ENCODE measurements around the gene LPP. TPM values are rescaled to one million over a fixed set of nuclear protein-coding genes. Genes with fewer than 3 reads are reported as not detected.

The LPP gene
- total RNA-seq, 2 experiments from 2014 or later = 49.6 to 54.3 TPM

DNA sequence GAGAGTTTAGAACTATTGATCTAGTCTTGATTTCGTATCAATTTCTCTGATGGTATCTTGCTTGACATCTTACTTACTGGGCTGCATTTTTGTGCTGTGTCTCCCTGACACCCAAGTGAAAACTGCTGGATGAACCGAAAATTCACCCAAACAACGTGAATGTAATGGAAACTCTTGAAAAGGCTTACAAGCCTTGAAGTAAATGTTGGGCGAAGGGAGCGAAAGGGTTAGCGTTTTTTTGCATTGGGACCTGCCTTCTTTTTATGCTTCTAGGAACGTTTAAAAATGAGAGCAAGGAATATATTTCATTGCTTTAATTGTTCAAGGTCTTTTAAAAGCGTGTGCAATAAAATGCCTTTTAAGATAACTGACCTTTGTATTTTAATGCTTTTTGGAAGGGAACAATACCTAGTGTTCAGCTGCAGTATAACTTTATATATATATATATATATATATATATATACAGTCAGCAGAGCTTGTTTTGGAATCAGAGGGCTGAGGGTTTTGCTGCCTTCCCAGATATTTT lies 94.1 kb downstream of the LPP start:
- peaks cover 22% of the 10 kb centered on the region for H3K36me3 Mint-ChIP-seq
- H3K27ac Mint-ChIP-seq = no peak overlapping the region
- H3K4me1 Mint-ChIP-seq = peaks cover 2% of the 10 kb centered on the region
- POLR2A ChIA-PET = no interaction called here
- no peak overlapping the region for H3K4me3 Mint-ChIP-seq
- H3K27me3 Mint-ChIP-seq = no peaks in the 10 kb centered on the region
- DNase-seq (no peak), ATAC-seq (ENCODE audit: low read depth) (no peak)
- peaks cover 4% of the 10 kb centered on the region for H3K9me3 Mint-ChIP-seq

DNA sequence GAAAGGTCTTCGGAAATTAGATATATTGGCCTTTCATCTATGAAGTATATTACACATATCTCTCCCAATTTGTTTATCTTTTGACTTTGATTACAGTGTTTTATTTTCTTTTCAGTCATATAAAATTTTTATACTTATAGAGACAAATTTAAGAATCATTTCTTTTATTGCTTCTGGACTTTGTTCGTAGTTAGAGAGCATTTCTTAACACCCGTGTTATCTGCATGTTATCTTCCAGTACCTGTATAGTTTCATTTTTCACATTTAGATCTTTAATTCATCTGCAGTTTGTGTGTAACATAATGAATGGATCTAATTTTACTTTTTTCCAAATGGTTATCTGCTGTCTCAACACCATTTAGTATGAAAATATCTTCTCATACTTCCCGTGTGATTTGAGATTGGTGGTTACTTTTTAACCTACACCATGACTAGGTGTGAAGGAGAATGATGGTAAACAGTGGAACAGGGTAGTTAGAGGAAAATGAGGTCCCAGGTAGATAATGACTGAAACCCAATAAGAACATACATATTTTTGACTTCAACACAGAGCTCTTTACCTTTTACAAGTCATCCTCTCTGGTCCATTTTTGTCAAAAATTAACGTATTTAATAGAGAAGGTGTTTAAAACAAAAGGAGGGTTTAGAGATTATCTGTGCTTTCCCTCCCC lies 99.3 kb downstream of the LPP start:
- Mint-ChIP-seq H3K36me3 (peaks cover 32% of the 10 kb centered on the region), H3K27ac (no peak overlapping the region), H3K9me3 (peaks cover 7% of the 10 kb centered on the region), H3K4me1 (peaks cover 13% of the 10 kb centered on the region), H3K27me3 (no peaks in the 10 kb centered on the region), H3K4me3 (no peak overlapping the region)
- POLR2A ChIA-PET = no interaction called here
- no peak for ATAC-seq (ENCODE audit: low read depth)
- DNase-seq = no peak

DNA sequence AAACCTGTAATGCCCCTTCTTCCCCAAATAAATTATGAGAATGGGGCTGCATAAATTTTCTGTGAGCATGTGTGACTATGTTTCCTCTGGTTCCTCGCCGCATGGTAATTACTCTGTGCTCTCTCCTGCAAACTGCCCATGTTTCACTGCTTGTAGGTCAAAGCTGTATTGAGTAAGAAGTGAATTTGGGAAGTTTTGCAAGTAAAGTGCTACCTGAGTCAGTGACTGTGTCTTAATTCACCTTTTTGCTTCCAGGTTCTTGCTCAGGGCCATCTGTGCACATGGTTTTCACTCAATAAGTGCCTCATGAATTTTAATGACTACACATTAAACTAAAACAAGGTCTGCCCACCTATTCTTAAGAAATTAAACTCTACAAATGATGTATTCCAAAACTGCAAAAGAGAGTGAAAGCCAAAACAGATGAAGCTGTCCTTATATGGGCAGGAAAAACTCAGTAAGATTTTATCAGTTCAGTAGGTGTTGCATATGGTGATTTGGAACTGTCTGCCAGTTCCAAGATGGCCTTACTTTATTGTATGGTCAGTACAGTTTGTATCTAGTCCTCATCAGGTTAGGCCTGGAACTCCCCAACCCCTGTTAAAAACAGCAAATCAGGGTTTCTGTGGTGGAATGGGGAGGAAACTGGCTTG lies 100.0 kb downstream of the LPP start:
- Mint-ChIP-seq H3K27me3 (no peaks in the 10 kb centered on the region), H3K4me1 (peaks cover 13% of the 10 kb centered on the region), H3K4me3 (no peak overlapping the region), H3K36me3 (peaks cover 35% of the 10 kb centered on the region), H3K9me3 (peaks cover 7% of the 10 kb centered on the region), H3K27ac (no peak overlapping the region)
- POLR2A ChIA-PET = no interaction called here
- ATAC-seq (ENCODE audit: low read depth) = peak; percentile 22
- no peak for DNase-seq

DNA sequence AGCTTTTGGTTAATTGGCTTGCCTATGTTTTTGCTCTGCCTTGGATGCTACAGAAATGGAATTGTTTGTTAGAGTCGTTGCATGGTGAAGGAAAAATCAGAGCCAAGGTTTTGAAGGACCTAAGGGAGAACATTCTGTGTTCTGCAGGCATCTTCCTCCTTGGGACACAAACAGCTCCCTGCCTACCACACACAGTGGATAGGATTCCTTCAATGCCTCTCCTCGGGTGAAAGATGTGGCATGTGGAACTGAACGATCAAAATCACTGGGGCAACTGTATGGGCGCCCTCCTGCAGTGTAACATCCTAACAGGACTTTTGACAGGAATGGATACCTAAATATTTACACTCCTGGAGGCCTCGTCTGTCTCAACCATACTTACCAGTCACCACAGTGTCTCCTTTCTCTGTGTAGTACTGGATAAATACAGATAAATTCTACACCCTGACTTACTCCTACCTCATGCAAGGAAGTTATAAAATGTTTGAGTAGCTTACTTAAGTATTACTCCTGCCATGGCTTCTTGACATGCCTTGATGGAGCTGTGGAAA lies 100.6 kb downstream of the LPP start:
- ATAC-seq (ENCODE audit: low read depth) = no peak
- Mint-ChIP-seq H3K9me3 (peaks cover 7% of the 10 kb centered on the region), H3K4me3 (no peak overlapping the region), H3K4me1 (peaks cover 13% of the 10 kb centered on the region), H3K36me3 (peaks cover 37% of the 10 kb centered on the region), H3K27ac (no peak overlapping the region), H3K27me3 (no peaks in the 10 kb centered on the region)
- POLR2A ChIA-PET = no interaction called here
- no peak for DNase-seq

DNA sequence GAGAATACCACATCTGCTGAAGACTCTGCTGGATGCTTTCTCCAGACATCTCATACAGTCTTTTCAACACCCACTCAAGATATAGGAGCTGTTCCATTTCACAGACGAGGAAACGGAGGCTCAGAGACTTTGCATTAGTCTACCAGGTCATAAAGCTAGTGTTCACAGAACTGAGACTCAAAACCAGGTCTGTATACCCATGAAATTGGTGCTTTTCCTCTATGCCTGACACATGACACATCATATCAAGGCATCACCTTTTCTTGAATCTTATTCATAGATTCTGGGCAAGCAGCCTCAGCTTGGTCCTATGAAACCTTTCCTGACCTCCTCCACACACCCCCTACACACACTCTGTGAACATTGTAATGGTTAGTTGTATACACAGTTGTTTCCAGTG lies 101.2 kb downstream of the LPP start:
- Mint-ChIP-seq H3K4me3 (no peak overlapping the region), H3K4me1 (peaks cover 13% of the 10 kb centered on the region), H3K27me3 (no peaks in the 10 kb centered on the region), H3K9me3 (peaks cover 7% of the 10 kb centered on the region), H3K36me3 (peaks cover 38% of the 10 kb centered on the region), H3K27ac (no peak overlapping the region)
- ATAC-seq (ENCODE audit: low read depth) (no peak), DNase-seq (no peak)
- POLR2A ChIA-PET = interaction anchor here (0.6 kb wide), 1 partner anchor 327 kb away, joined by 3 read pairs; no protein-coding TSS in a partner anchor

DNA sequence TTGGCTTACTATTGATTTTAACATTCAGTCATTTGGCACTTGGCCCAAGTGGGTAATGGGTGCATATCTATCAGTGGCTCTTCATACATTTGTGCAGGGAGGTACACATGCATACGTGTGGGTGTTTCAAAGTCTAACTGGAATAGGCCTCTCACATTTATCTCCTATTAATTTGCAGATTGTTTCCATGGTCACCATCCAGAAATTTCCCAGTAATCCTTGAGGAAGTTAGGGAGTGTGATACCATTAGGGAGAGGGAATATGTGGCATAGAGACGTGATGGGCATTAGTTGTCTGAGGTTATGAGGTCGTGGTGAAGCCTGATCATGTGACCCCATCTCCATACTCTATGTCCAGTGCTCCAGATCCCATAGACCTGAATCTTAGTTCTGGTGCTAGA lies 102.8 kb downstream of the LPP start:
- Mint-ChIP-seq H3K9me3 (peaks cover 7% of the 10 kb centered on the region), H3K27ac (no peak overlapping the region), H3K4me3 (no peak overlapping the region), H3K27me3 (no peaks in the 10 kb centered on the region), H3K36me3 (peaks cover 33% of the 10 kb centered on the region), H3K4me1 (peaks cover 11% of the 10 kb centered on the region)
- no peak for ATAC-seq (ENCODE audit: low read depth)
- POLR2A ChIA-PET = no interaction called here
- DNase-seq = no peak

DNA sequence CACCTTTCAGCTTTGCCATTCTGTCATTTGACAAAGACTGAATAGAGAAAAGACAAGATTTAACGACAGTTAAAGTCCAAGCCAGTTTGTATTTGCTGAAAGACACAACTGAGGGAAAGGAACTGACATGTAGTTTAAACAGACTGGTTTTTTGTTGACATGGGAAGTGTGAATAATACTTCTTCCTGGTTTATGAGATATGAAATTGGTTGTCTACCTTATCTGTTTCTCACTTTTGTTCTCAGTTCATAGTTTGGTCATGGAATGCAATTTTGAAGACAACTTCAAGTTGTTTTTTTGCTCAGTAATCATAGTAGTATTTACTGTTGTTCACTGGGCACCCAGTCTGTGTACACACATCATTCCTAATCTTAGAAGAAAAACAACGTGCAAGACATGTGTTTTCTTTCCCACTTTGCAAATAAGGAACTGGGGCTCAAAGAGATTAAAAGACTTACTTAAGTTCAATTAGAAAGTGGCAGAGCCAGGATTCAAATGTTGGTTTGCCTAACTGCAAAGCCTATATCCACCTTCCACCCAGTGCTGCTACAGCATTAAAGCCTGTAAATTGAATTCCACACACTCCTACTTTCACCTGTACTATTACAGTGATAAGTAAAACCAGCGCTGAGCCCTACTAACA lies 103.5 kb downstream of the LPP start:
- no peak for DNase-seq
- peak overlapping the region; percentile 24 for H3K27ac Mint-ChIP-seq
- peaks cover 4% of the 10 kb centered on the region for H3K9me3 Mint-ChIP-seq
- POLR2A ChIA-PET = no interaction called here
- H3K27me3 Mint-ChIP-seq = no peaks in the 10 kb centered on the region
- no peak overlapping the region for H3K4me3 Mint-ChIP-seq
- no peak for ATAC-seq (ENCODE audit: low read depth)
- H3K4me1 Mint-ChIP-seq = peaks cover 11% of the 10 kb centered on the region
- H3K36me3 Mint-ChIP-seq = peaks cover 27% of the 10 kb centered on the region

DNA sequence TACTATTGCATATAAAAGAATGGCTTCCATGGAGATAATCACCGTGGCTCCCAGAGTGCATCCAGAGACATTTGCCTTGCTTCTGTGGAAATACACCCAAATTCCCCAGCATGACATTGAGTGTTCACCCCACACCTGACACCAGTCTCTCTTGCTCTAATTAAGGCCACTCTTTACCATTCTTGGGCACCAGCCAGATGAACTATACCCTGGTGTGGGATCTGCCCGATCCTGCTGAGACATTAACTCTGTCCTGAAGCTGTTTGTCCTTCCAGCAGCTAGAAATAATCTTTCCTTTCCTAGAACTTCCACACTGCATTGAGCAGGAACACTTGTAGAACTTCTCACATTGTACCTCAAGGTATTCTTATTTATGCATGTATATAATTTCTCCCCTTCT lies 105.2 kb downstream of the LPP start:
- peaks cover 21% of the 10 kb centered on the region for H3K36me3 Mint-ChIP-seq
- peaks cover 5% of the 10 kb centered on the region for H3K4me1 Mint-ChIP-seq
- no peak overlapping the region for H3K27ac Mint-ChIP-seq
- H3K9me3 Mint-ChIP-seq = no peaks in the 10 kb centered on the region
- no peak for DNase-seq
- no peak for ATAC-seq (ENCODE audit: low read depth)
- no peaks in the 10 kb centered on the region for H3K27me3 Mint-ChIP-seq
- POLR2A ChIA-PET = no interaction called here
- H3K4me3 Mint-ChIP-seq = no peak overlapping the region

DNA sequence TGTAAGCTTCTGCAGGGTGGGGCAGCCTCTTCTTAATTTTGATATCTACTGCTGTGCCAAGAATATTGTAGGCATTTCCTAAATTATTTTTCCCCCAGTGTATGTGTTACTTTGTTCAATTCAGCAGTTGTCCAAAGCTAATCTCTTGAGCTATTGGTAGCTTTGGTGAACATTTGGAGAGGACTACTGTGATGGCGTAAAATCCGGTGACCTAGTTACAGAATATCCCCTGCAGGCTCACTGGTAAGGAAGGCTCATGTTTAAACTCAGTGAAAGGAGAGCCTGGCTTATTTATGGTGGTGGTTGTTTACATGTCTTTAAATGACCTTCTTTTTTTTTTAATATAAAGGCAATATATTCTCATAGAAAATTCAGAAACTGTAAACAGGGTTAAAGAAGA lies 105.6 kb downstream of the LPP start:
- H3K27me3 Mint-ChIP-seq = no peaks in the 10 kb centered on the region
- H3K4me1 Mint-ChIP-seq = peaks cover 4% of the 10 kb centered on the region
- no peak for DNase-seq
- POLR2A ChIA-PET = no interaction called here
- no peak for ATAC-seq (ENCODE audit: low read depth)
- peaks cover 21% of the 10 kb centered on the region for H3K36me3 Mint-ChIP-seq
- no peaks in the 10 kb centered on the region for H3K9me3 Mint-ChIP-seq
- H3K4me3 Mint-ChIP-seq = no peak overlapping the region
- no peak overlapping the region for H3K27ac Mint-ChIP-seq

DNA sequence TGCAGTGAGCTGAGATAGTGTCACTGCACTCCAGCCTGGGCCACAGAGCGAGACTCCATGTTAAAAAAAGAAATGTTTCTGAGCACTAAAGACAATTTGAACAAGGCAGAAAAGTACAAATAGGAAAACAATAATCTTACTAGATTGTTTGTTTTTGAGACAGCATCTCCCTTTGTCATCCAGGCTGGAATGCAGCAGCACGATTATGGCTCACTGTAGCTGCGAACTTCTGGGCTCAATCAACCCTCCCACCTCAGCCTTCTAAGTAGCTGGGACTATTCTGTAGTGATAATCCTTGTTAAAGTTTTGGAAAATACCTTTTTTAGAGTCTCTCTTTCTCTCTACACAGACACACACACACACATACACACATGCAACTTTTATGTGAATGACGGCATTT lies 107.1 kb downstream of the LPP start:
- Mint-ChIP-seq H3K36me3 (peaks cover 14% of the 10 kb centered on the region), H3K4me1 (peaks cover 4% of the 10 kb centered on the region), H3K27me3 (no peaks in the 10 kb centered on the region), H3K27ac (no peak overlapping the region), H3K4me3 (no peak overlapping the region), H3K9me3 (no peaks in the 10 kb centered on the region)
- DNase-seq (no peak), ATAC-seq (ENCODE audit: low read depth) (no peak)
- POLR2A ChIA-PET = interaction anchor here (0.7 kb wide), 2 partner anchors 26 to 97 kb away, joined by 3 read pairs; no protein-coding TSS in a partner anchor

DNA sequence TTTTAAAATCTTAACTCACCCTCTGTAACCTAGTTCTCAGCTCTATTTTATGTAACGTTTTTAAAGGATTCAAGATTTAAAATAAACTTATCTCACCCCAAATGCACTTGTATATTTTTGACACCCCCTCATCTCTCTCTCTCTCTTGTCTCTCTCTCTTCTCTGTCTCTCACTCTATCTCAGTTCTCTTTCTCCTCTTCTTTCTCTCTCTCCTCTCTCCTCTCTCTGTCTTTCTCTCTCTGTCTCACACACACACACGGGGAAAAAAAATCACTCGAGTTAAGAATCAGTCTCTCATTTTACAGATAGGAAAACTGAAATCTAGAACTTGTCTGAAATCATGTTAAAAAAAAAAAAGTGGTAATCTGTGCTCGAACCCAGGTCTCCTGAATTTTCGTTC lies 108.5 kb downstream of the LPP start:
- no peaks in the 10 kb centered on the region for H3K4me1 Mint-ChIP-seq
- POLR2A ChIA-PET = no interaction called here
- ATAC-seq (ENCODE audit: low read depth) (no peak), DNase-seq (no peak)
- H3K9me3 Mint-ChIP-seq = no peaks in the 10 kb centered on the region
- no peak overlapping the region for H3K27ac Mint-ChIP-seq
- no peaks in the 10 kb centered on the region for H3K27me3 Mint-ChIP-seq
- H3K36me3 Mint-ChIP-seq = peaks cover 15% of the 10 kb centered on the region
- H3K4me3 Mint-ChIP-seq = no peak overlapping the region

DNA sequence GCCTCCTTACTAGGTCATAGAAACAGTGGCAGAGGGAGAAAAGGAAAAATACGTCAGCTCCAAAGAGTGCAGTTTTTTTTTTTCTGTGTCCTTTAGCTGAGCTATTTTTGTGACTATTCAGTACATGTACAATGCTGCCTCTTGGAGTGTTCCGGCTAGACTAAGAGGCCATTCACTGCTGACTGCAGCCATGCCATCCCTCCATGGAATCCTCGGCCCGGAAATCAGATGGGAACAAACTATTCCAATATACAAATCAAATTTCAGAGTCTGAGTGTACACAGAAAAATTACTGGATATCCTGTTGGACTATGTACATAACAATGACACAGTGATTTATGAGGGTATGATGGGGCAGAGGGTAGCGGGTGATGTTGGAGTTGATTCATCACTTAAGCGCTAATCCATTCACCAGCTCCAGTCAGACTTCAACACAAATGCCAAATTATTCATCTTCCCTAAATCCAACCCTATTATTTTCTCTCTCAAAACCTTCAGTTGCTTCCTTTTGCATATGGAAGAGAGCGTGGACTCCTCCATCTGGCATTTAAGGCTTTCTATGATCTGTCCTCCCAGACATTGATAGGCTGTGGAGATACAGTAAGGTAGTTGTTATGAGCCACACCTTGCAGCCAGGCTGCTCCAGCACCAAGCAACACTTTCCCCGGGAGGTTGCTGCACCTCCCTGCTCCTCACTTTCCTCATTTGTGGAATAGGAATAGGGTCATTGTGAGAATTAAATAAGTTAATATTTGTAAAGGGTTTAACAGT lies 109.1 kb downstream of the LPP start:
- Mint-ChIP-seq H3K27ac (no peak overlapping the region), H3K27me3 (no peaks in the 10 kb centered on the region), H3K9me3 (no peaks in the 10 kb centered on the region), H3K36me3 (peaks cover 13% of the 10 kb centered on the region), H3K4me3 (no peak overlapping the region), H3K4me1 (no peaks in the 10 kb centered on the region)
- ATAC-seq (ENCODE audit: low read depth) (no peak), DNase-seq (no peak)
- POLR2A ChIA-PET = interaction anchor here (0.6 kb wide), 1 partner anchor 82 kb away, joined by 6 read pairs; no protein-coding TSS in a partner anchor
